H1 (cell line): Measurements from ENCODE around the gene HSPA2. TPM values are rescaled to one million over a fixed set of nuclear protein-coding genes. Genes with fewer than 3 reads are reported as not detected.

Experiments used
- polyA plus RNA-seq, 7 experiments: library from polyadenylated mRNA; depleted of rRNA in 3 of 7; stranded (reverse) in 5 of 7; unstranded in 2 of 7; fragments of >200 nt in 5 of 7; fragments of 200-250 nt in 2 of 7; gene quantifications; 1 replicate in 5 of 7; 2 replicates in 1 of 7; 4 replicates in 1 of 7; pipeline versions ENCODE4 v1.2.1 to v1.2.3, GENCODE V29; 2011 to 2013; ENCODE audit warnings: missing spikeins in 2 of 7, mixed read lengths in 2 of 7
- total RNA-seq: library from RNA; stranded (reverse); fragmentation: NEBNext Ultra II Directional; extraction: Animal tissue kit (Norgen Biotek cat#: 25700); gene quantifications from 2 replicates; pipeline ENCODE4 v1.2.1, GENCODE V29; 2021
- TF ChIP-seq, protein P1 (sequence below): IDR thresholded peaks from 2 replicates; pipeline ENCODE4 v1.6.1; 2012; ENCODE audit warnings: inconsistent platforms

Gene HSPA2
- total and polyA plus RNA-seq, 2 of the 8 experiments (the other 6 are each of a cell fraction or from before 2014, with no cell fraction given), result 30.5 to 82.9 TPM

DNA sequence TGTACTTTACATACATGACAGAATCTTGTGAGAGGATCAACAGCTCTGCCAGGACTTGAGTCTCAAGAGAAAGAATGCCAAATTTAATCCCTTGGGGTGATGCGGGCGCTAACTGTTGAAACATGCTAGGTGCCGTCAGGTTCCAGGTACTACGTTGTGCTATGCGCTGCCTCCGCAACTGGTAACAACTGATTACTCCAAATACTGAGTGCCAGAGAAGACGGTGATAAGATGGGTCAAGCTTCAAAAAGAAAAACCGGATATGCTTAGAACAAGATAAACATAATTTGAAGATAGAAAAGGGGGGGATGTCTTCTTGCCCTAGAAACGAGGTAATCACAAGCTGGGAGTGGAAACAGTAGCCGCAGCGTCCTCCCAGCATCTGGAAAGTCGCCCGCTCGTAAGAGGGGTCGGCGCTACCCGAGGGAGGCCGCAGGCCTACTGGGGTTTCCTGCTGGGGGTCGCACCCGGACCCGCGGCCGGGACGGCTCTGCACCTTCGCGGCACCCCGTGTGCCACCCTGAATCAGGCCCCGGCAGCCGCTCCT lies 37.6 kb upstream of the HSPA2 start (continued):
- TF ChIP-seq, protein P1, sequence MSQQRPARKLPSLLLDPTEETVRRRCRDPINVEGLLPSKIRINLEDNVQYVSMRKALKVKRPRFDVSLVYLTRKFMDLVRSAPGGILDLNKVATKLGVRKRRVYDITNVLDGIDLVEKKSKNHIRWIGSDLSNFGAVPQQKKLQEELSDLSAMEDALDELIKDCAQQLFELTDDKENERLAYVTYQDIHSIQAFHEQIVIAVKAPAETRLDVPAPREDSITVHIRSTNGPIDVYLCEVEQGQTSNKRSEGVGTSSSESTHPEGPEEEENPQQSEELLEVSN, result no peak
